ENCODE results near the gene SLC38A10. TPM values are rescaled to one million over a fixed set of nuclear protein-coding genes. Genes with fewer than 3 reads are reported as not detected.
A peak's percentile ranks its signal among the peaks of the same experiment; 100 is the strongest.

SLC38A10 gene
- polyA plus RNA-seq = 100 to 1,000 TPM in 1 of 3 donors, 10 to 100 TPM in 2; 40.7 to 115 (median 80.2) TPM

- 0 to 1% (median 1%) methylated on average over 51 to 59 of the region's 59 CpGs for WGBS, 3 donors
- peak within 1 kb of the TSS; percentile 75 for H3K27ac ChIP-seq (ENCODE audit: low read depth, low read length)
Observed at GRCh38 chr17:81295031-81295675, at the start of gene SLC38A10. Gene SLC38A10 (minus strand): TSS chr17:81295307. CDS start chr17:81294921, 386 bp downstream.

DNA sequence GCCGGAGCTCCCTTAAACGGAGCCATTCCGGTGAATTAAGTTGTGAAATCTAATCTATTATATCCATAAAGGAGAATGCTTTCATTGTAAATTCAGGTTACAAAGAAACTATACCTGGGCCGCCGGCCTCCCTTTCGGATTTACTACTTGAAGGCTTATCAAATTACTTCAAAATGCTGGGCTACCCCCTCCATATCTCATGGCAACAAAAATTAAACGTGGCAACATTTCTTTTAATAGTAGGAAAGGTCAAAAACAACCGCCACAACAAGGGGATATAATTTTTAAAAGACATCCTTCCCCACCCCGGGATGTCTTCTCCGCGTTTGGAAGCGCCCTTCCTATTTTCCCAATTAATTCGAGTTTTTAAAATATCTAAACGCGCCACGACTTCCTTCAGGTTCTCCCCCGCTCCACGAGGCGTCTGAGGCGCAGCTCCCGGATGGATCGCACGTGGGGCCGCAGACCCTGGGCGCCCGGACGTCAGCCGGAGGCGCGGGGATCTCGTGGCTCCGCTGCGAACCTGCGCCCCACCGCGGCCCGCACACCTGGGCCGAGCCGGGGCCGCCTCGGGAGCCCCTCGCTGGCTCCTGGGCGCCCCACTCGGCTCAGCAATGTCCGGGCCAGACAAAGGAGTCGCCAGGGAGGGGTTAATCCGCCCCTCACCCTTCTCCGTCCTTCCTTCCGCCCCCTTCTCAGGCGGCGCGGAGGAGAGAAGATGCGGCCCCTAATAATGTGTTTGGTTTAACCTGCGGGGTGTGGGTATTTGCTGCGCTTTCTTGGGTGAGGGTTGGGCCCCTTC, 47.4 kb upstream of the SLC38A10 start:
- H3K27ac ChIP-seq (ENCODE audit: low read depth, low read length) = peak overlapping the region; percentile 35
- whole genome bisulfite sequencing, 3 donors = 8 to 17% (median 10%) methylated on average over 47 to 55 of the region's 55 CpGs

- peak overlapping the region; percentile 63 for H3K27ac ChIP-seq (ENCODE audit: low read depth, low read length)
- 13 to 20% (median 14%) methylated on average over 73 to 83 of the region's 83 CpGs for WGBS, 3 donors
Observed at GRCh38 chr17:81341516-81342268, 46.6 kb upstream of the SLC38A10 start.

DNA sequence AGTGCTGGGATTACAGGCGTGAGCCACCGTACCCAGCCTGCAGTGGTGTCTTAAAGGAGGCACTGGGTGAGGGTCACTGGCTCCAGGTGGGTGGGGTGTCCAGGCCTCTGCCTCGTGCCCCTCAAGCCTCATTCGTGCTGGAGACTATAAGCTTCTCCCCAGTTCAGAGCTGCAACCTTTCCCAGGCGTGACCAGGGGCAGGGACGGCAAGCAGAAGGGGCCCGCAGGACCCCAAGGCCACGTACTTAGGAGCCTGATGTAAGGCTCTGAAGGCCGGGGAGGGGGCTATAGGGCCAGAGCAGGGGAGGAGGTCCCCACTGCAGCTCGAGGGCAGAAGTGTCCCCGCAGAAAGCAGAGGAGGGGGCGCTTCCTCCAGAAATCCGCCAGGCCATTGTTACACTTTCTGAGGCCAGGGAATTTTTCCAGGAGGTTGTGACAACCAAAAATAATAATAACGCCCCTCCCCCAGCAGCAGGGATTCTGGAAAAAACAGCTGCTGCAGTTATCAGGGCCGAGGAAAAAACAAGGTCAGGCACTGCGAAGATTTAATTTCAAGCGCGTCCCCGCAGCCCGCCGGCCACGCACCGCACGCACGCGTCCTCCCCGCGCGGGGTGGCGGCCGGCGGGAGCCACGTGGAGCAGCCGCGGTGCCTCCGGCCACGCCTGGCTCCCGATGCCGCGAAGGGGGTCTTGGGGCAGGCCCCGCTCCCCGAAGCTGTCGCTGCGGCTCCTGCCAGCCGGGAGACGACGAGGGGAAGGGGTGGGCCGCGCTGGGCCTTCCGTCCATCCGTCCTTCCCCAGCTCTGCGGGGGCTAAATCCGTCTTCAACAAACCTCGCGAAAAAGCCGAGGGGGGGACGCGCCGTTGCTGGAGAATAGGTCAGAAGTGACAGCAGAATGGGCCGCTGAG, 45.8 kb upstream of the SLC38A10 start:
- WGBS, 3 donors = 16 to 19% (median 16%) methylated on average over 60 of the region's 60 CpGs
- H3K27ac ChIP-seq (ENCODE audit: low read depth, low read length) = peak overlapping the region; percentile 63

- H3K27ac ChIP-seq (ENCODE audit: low read depth, low read length) = no peak overlapping the region
- 25 to 54% (median 37%) methylated on average over 8 to 11 of the region's 11 CpGs for WGBS, 3 donors
Observed at GRCh38 chr17:81339534-81340296, 44.6 kb upstream of the SLC38A10 start.

- 52 to 58% (median 55%) methylated on average over 4 of the region's 4 CpGs for WGBS, 3 donors
- H3K27ac ChIP-seq (ENCODE audit: low read depth, low read length) = peak overlapping the region; percentile 32
Observed at GRCh38 chr17:81339191-81339533, 44.1 kb upstream of the SLC38A10 start.

- WGBS, 3 donors = 40 to 49% (median 44%) methylated on average over 17 of the region's 17 CpGs
- peak overlapping the region; percentile 32 for H3K27ac ChIP-seq (ENCODE audit: low read depth, low read length)
Observed at GRCh38 chr17:81338274-81339190, 43.4 kb upstream of the SLC38A10 start.

DNA sequence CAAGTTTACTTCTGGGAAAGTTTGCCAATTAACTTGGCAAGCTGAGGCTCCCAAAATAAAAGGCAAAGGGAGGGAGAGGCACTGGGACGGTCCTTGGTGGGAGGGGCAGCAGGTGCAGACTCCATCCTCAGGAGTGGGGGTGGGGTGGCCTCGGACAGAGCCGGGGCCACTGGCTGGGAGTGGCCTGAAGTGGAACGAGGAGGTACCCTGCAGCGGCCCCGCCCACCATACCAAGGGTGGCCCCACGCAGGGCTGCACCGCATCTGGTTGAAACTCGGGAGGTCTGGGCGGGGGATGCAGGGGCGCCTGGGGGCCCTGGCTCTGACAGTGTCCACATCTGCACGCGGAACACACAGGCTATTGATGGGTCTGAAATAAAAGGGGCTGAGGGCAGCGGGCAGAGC, 42.4 kb upstream of the SLC38A10 start:
- 35 to 57% (median 48%) methylated on average over 14 of the region's 14 CpGs for WGBS, 3 donors
- no peak overlapping the region for H3K27ac ChIP-seq (ENCODE audit: low read depth, low read length)

- WGBS, 3 donors = 44 to 59% (median 49%) methylated on average over 8 of the region's 8 CpGs
- H3K27ac ChIP-seq (ENCODE audit: low read depth, low read length) = no peak overlapping the region
Observed at GRCh38 chr17:81336930-81337325, 41.8 kb upstream of the SLC38A10 start.

DNA sequence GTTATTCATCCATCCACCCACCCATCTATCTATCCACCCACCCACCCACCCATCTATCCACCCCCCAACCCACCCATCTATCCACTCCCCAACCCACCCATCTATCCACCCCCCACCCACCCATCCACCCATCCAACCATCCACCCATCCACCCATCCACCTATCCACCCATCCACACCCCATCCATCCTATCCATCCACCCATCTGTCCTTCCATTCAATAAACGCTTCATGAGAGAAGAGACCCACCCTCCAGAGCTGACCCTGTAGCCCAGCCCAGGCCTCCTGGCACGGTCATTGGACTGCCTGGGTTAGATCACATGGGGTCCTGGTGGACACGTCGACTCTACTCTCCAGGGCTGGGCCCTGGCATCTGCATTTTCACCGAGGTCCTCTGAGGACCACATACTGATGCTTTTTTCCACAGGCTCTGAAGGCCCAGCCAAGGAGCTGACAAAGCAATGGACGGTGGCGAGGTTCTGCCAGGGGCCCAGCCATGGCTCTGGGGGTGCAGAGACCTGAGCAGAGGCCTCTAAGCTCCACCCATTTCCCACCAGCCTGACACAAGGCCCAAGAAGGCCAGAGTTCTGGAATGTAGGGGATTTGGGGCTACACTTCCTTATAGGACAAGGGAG, 41.3 kb upstream of the SLC38A10 start:
- WGBS, 3 donors = 89 to 92% (median 90%) methylated on average over 7 of the region's 7 CpGs

GRCh38 chr17:81335773-81336157, 40.7 kb upstream of the SLC38A10 start:
- no peak overlapping the region for H3K27ac ChIP-seq (ENCODE audit: low read depth, low read length)
- 79 to 86% (median 79%) methylated on average over 9 of the region's 9 CpGs for WGBS, 3 donors

More for the DNA sequence above, 41.3 kb upstream of the SLC38A10 start:
- H3K27ac ChIP-seq (ENCODE audit: low read depth, low read length) = no peak overlapping the region

DNA sequence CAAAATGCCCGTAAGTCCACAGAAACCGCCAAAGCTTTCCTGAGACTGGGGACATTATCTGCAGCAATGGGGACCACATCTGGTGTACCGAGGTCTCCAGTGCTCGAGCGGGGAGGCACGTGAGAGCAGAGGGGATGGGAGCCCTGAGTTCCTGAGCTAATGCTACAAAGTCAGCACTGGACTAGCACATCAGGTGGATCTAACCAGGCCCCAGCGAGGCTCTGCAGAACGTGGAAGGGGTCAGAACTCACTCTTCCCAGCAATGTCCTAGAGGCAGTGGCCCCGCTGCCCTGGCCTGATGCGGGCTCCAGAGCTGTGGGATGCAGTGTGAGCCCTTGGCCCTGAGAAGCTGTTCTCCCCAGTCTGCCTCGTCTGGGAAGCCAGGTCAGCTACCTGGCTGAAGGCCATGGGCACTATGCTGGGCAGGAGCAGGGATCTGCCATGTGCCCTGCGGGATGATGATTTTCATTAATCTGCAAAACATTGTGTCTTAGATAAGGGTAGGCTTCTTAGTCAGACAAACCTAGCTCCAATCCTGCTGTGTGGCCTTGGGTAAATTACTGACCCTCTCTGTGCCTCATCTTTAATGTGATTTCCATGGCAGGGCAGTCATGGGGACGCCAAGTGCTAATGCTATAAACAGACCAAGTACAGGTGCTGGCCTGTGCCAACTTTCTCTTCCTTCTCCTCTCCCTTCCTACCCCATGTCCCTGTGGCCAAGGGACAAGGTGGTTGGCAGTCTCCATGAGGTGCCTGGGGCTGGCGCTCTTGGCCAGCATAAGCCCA, 40.1 kb upstream of the SLC38A10 start:
- no peak overlapping the region for H3K27ac ChIP-seq (ENCODE audit: low read depth, low read length)
- WGBS, 3 donors = 67 to 78% (median 77%) methylated on average over 14 of the region's 14 CpGs

DNA sequence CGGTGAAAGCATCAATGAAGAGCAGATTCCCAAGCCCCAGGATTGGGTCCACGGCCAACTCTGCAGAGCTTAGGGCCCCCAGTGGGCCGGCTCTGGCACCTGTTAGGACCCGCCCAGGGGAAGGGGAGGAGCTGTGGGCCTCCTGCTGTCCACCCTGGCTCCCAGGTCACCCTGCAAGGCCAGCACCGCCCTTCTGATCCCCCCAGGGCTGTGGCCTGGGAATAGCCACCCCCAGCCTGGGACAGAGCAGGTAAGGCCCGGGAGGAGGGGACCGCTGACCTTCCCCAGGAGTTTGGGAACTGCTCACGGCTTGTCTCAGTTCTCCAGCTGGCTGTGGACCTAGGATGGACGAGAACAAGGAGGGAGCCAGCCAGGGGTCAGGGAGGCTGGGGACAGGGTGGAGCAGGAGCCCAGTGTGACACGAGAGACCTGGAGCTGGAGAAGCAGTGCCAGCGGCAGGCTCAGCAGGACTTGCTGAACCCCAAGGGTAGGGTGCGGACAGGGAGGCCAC, 39.3 kb upstream of the SLC38A10 start:
- 66 to 75% (median 72%) methylated on average over 12 of the region's 12 CpGs for WGBS, 3 donors
- H3K27ac ChIP-seq (ENCODE audit: low read depth, low read length) = no peak overlapping the region

GRCh38 chr17:81333616-81334368, 38.7 kb upstream of the SLC38A10 start:
- WGBS, 3 donors = 75 to 88% (median 76%) methylated on average over 21 to 24 of the region's 24 CpGs
- H3K27ac ChIP-seq (ENCODE audit: low read depth, low read length) = no peak overlapping the region
